Ovary (tissue), 9 donors: Measurements from ENCODE around the gene PIK3R6. TPM values are rescaled to one million over a fixed set of nuclear protein-coding genes. Genes with fewer than 3 reads are reported as not detected.

ENCODE experiments used
- DNase-seq, 5 donors: peaks; one replicate each; pipeline ENCODE4 v3.0.0-alpha.2; 2019 to 2020
- H3K27ac ChIP-seq, 2 donors: fragments of 200-600 bp; one replicate each; pipeline versions ENCODE4 v1.5.1 to v1.8.0; 2019 to 2022
- H3K27me3 ChIP-seq: fragments of 200-600 bp; one replicate; pipeline ENCODE4 v1.8.0; 2022
- H3K36me3 ChIP-seq: fragments of 200-600 bp; sonication (generic); one replicate; pipeline ENCODE4 v1.5.1; 2019
- H3K4me1 ChIP-seq: one replicate; pipeline ENCODE4 v1.8.1; 2013; ENCODE audit warnings: mild to moderate bottlenecking, moderate library complexity; ENCODE audit not compliant: insufficient read depth
- H3K4me3 ChIP-seq: fragments of 200-600 bp; sonication (generic); one replicate; pipeline ENCODE4 v1.5.1; 2017
- H3K9me3 ChIP-seq, 2 donors: fragments of 200-600 bp in 1 of 2; sonication (generic) in 1 of 2; one replicate each; pipeline versions ENCODE4 v1.5.1 to v1.8.1; 2013 to 2019; ENCODE audit warnings: mild to moderate bottlenecking in 1 of 2, moderate library complexity in 1 of 2
- EP300 ChIP-seq: sonication (generic); formaldehyde crosslinking; IDR thresholded peaks from one replicate; pipeline ENCODE4 v1.6.1; 2017; ENCODE audit warnings: antibody characterized with exemption
- POLR2A ChIP-seq: fragments of 450-650 bp; IDR thresholded peaks from one replicate; pipeline ENCODE4 v1.6.1; 2017; ENCODE audit warnings: antibody characterized with exemption, mild to moderate bottlenecking, moderate library complexity
- WGBS, 3 donors: extraction: QIAGEN DNeasy Blood & Tissue Kit in 1 of 3; methylation state at CpG; one replicate each; pipeline versions ENCODE4 v1.1.5 to v1.1.7; 2013 to 2017; 5-methylcytosine and 5-hydroxymethylcytosine counted together
- intact Hi-C, 4 donors: fragments of 100-400 bp; cut with DNase I; formaldehyde crosslinking; loops; one replicate each; pipeline versions ENCODE4 v1.11.0 to v1.15.1; 2022 to 2023
- polyA plus RNA-seq, 2 donors: library from polyadenylated mRNA; stranded (reverse); fragments of 200-250 nt in 1 of 2; fragments of 350-450 nt in 1 of 2; fragmentation: Illumina TruSeq in 1 of 2; extraction: RNeasy Lipid Tissue Mini Kit (QIAGEN cat#74804) in 1 of 2; gene quantifications; one replicate each; pipeline ENCODE4 v1.2.3, GENCODE V29; 2013 to 2014
- total RNA-seq, 7 donors: library from RNA; depleted of rRNA in 2 of 7; stranded (reverse); fragments of >200 nt in 2 of 7; fragmentation: NEBNext Ultra II Directional in 3 of 7; extraction: Animal tissue kit (Norgen Biotek cat#: 25700) in 3 of 7; gene quantifications; one replicate each; pipeline versions ENCODE4 v1.1.0 to v1.2.4, GENCODE V29; 2016 to 2023
- TF ChIP-seq, protein P1 (sequence below), 3 donors: fragments of 450-650 bp in 2 of 3; fragments of 200-600 bp in 1 of 3; IDR thresholded peaks; one replicate each; pipeline versions ENCODE4 v1.5.1 to v1.8.0; 2016 to 2022; ENCODE audit warnings: antibody characterized with exemption in 3 of 3, mild to moderate bottlenecking in 1 of 3
- donor health status: DM: no; HTN: no; CAD: no; lungs with moderate emphysema.
- donor health status: DM: no; HTN: no; CAD: no.
- donor health status: Bipolar disorder and iron deficiency.
- donor health status: DM: yes; HTN: yes; CAD: no.
- donor health status: DM: no; HTN: no; CAD: no.
- donor health status: DM: yes; HTN: yes; CAD: no.

PIK3R6 gene
- total and polyA plus RNA-seq, 9 donors: 0.12 to 0.93 (median 0.23) TPM

- Histone ChIP-seq H3K27ac (no peak overlapping the region), H3K4me3 (no peak overlapping the region), H3K36me3 (no peaks in the 10 kb centered on the region), H3K27me3 (no peaks in the 10 kb centered on the region), H3K4me1 (no peaks in the 10 kb centered on the region), H3K9me3 (no peaks in the 10 kb centered on the region)
- 60 to 62% (median 62%) methylated on average over 3 of the region's 3 CpGs for WGBS, 3 donors
- intact Hi-C loops: no loop called here
- DNase-seq: no peak
- TF ChIP-seq EP300 (no peak), POLR2A (no peak)
- TF ChIP-seq, protein P1, sequence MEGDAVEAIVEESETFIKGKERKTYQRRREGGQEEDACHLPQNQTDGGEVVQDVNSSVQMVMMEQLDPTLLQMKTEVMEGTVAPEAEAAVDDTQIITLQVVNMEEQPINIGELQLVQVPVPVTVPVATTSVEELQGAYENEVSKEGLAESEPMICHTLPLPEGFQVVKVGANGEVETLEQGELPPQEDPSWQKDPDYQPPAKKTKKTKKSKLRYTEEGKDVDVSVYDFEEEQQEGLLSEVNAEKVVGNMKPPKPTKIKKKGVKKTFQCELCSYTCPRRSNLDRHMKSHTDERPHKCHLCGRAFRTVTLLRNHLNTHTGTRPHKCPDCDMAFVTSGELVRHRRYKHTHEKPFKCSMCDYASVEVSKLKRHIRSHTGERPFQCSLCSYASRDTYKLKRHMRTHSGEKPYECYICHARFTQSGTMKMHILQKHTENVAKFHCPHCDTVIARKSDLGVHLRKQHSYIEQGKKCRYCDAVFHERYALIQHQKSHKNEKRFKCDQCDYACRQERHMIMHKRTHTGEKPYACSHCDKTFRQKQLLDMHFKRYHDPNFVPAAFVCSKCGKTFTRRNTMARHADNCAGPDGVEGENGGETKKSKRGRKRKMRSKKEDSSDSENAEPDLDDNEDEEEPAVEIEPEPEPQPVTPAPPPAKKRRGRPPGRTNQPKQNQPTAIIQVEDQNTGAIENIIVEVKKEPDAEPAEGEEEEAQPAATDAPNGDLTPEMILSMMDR (IDR thresholded peaks at IDR 0.05): no peak
These were observed 28.6 kb upstream of the PIK3R6 start for GRCh38 chr17:8896087-8896486.

DNA sequence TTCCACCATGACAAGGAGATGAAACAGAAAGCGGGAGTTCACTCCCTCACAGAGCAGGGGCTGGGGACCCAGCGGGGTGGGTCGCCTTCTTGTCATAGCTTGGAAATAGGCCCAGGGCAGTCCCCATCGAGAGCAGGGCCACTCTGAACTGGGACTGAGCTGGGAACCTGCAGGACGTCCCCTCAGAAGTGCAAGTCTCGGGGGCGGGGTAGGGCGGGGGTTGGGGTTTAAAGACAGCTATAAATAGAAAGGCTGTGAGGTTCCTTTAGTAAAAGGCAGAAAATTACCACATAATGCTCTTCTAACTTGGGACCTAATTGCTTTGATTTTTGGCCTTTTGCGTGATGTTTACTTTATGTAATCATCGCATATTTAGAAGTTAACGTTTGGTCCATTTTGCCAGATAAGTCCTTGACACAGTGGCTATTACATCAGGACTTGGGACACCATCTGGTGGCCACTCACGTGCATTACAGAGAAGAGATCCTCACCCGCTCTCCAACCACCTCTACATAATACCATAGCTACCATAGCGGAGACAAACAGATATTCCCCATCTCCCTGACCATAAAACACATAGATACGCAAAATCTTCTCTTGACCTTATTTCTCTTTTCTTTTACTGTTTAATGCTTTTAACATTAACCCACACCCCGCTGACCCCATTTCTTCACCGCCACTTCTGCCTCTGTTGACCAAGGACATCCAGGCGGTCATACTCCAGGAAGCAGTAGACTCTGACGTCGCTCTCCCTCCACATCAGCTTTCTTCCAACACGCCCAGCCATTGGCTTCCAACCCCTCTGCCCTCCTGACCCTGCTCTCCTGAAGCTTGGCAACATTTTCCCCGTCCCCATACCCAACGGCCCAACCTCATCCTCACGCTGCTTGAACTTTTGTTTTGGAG lies 27.5 kb upstream of the PIK3R6 start:
- no peaks in the 10 kb centered on the region for H3K27me3 ChIP-seq

GRCh38 chr17:8894202-8894671 lies 26.8 kb upstream of the PIK3R6 start:
- Histone ChIP-seq H3K4me1 (no peaks in the 10 kb centered on the region), H3K4me3 (no peak overlapping the region), H3K36me3 (no peaks in the 10 kb centered on the region), H3K27ac (no peak overlapping the region), H3K27me3 (no peaks in the 10 kb centered on the region), H3K9me3 (no peaks in the 10 kb centered on the region)
- 60 to 64% (median 62%) methylated on average over 17 of the region's 17 CpGs for WGBS, 3 donors
- DNase-seq: peak in 1 of 5 donors; percentile 13
- intact Hi-C loops: no loop called here
- TF ChIP-seq, protein P1 (IDR thresholded peaks at IDR 0.05): no peak
- TF ChIP-seq POLR2A (no peak), EP300 (no peak)

More for the DNA sequence above, 27.5 kb upstream of the PIK3R6 start:
- TF ChIP-seq EP300 (no peak), POLR2A (no peak)
- TF ChIP-seq, protein P1 (IDR thresholded peaks at IDR 0.05): no peak
- intact Hi-C loops: no loop called here
- H3K4me1 ChIP-seq: no peaks in the 10 kb centered on the region
- H3K27ac ChIP-seq: no peak overlapping the region
- no peaks in the 10 kb centered on the region for H3K9me3 ChIP-seq
- no peak overlapping the region for H3K4me3 ChIP-seq
- 36 to 40% (median 36%) methylated on average over 24 of the region's 24 CpGs for WGBS, 3 donors
- DNase-seq: no peak
- H3K36me3 ChIP-seq: no peaks in the 10 kb centered on the region

DNA sequence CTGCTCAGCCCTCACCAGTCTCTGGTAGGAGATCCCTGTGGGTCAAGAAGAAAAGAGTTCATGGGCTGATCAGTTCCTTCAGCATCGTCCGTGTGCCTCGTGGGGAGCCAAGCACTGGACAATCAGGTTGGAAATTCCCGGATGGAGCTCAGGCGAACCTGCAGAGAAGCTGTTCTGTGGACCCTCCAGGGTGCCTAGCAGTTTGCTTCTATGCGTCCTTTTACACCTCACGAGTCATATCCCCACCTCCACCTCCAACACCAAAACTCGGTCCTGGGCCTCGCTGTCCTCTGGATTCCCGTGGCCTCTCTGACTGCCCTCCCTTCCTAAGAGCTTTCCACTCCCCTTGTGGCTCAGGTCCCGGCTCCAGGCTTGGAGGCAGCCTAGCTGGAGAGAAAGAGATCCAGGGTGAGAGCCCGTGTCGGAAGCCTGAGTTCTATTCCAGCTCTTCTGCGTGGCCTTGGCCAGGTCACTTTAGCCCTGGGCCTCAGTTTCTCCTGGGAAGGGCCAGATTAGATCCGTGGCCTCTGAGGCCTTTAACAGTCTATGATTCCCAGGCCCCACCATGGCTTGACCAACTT lies 26.2 kb upstream of the PIK3R6 start:
- peak in 1 of 5 donors; percentile 19 for DNase-seq

More for the DNA sequence above, 26.2 kb upstream of the PIK3R6 start:
- intact Hi-C loops: no loop called here
- H3K36me3 ChIP-seq: no peaks in the 10 kb centered on the region
- WGBS, 3 donors: 82 to 89% (median 86%) methylated on average over 15 of the region's 15 CpGs
- no peaks in the 10 kb centered on the region for H3K4me1 ChIP-seq
- no peak overlapping the region for H3K27ac ChIP-seq
- H3K9me3 ChIP-seq: no peaks in the 10 kb centered on the region
- H3K4me3 ChIP-seq: no peak overlapping the region
- no peak for TF ChIP-seq EP300
- TF ChIP-seq, protein P1 (IDR thresholded peaks at IDR 0.05): no peak
- TF ChIP-seq POLR2A: no peak
- H3K27me3 ChIP-seq: no peaks in the 10 kb centered on the region
